ENCODE measurements around the gene PBRM1. TPM values are rescaled to one million over a fixed set of nuclear protein-coding genes. Genes with fewer than 3 reads are reported as not detected.
A peak's percentile ranks its signal among the peaks of the same experiment; 100 is the strongest.

The PBRM1 gene
- total and polyA plus RNA-seq, 2 of the 13 experiments (the other 11 are each of a cell fraction or from before 2014, with no cell fraction given), result 10.9 to 33.2 TPM

DNA sequence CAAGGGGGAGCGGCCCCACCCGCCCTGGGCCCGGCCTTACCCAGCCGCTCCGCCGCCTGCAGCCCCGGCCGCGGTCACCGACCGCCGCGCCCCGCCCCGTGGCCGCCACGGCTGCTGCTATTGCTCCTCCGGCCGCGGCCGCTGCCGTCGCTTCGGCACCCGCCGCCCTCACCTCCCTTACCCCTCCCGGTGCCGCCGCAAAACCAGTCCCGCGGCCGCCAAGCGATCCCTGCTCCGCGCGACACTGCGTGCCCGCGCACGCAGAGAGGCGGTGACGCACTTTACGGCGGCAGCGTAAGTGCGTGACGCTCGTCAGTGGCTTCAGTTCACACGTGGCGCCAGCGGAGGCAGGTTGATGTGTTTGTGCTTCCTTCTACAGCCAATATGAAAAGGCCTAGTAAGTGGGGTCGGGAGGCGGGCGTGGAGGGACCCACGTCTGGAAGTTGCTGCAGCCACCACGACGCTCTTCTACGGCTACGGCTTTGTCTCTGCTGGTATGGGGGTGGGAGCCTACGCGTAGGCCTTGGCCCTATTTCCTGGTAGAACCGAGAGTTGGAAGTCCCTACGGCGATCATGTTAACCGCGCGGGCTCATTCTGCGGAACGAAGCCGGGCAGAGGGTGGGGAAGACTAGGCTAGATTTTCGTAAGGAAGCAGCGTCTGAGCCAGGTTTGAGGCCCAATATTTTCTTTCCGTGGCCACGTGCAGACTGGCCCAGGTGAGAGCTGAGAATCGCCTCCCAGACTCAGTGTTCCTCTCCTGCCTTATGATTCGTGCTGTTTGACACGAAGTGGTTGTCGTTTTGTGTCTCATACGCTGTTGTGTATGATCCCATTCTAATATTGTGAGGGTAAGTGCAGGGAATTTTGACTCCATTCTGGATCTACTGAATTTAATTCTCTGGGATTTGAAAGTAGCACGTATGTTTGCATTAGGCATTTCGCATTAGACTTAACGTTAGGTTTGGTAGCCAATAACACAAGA lies at the start of gene PBRM1, which contains the start of gene GNL3 (continued):
- TF ChIP-seq, protein P1, sequence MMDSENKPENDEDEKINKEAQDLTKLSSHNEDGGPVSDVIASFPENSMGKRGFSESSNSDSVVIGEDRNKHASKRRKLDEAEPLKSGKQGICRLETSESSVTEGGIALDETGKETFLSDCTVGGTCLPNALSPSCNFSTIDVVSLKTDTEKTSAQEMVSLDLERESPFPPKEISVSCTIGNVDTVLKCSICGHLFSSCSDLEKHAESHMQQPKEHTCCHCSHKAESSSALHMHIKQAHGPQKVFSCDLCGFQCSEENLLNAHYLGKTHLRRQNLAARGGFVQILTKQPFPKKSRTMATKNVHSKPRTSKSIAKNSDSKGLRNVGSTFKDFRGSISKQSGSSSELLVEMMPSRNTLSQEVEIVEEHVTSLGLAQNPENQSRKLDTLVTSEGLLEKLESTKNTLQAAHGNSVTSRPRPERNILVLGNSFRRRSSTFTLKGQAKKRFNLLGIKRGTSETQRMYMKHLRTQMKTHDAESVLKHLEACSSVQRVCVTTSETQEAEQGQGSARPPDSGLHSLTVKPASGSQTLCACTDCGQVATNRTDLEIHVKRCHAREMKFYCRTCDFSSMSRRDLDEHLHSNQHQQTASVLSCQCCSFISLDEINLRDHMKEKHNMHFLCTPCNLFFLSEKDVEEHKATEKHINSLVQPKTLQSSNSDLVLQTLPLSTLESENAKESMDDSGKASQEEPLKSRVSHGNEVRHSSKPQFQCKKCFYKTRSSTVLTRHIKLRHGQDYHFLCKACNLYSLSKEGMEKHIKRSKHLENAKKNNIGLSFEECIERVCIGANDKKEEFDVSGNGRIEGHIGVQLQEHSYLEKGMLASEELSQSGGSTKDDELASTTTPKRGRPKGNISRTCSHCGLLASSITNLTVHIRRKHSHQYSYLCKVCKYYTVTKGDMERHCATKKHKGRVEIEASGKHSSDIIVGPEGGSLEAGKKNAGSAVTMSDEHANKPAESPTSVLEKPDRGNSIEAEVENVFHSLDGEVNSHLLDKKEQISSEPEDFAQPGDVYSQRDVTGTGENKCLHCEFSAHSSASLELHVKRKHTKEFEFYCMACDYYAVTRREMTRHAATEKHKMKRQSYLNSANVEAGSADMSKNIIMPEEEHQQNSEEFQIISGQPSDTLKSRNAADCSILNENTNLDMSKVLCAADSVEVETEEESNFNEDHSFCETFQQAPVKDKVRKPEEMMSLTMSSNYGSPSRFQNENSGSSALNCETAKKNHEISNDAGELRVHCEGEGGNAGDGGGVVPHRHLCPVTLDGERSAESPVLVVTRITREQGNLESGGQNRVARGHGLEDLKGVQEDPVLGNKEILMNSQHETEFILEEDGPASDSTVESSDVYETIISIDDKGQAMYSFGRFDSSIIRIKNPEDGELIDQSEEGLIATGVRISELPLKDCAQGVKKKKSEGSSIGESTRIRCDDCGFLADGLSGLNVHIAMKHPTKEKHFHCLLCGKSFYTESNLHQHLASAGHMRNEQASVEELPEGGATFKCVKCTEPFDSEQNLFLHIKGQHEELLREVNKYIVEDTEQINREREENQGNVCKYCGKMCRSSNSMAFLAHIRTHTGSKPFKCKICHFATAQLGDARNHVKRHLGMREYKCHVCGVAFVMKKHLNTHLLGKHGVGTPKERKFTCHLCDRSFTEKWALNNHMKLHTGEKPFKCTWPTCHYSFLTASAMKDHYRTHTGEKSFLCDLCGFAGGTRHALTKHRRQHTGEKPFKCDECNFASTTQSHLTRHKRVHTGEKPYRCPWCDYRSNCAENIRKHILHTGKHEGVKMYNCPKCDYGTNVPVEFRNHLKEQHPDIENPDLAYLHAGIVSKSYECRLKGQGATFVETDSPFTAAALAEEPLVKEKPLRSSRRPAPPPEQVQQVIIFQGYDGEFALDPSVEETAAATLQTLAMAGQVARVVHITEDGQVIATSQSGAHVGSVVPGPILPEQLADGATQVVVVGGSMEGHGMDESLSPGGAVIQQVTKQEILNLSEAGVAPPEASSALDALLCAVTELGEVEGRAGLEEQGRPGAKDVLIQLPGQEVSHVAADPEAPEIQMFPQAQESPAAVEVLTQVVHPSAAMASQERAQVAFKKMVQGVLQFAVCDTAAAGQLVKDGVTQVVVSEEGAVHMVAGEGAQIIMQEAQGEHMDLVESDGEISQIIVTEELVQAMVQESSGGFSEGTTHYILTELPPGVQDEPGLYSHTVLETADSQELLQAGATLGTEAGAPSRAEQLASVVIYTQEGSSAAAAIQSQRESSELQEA (CRISPR knock-in tag; IDR thresholded peaks at IDR 0.05; ENCODE audit: not compliant biosample characterization), result peak; percentile 89
- TF ChIP-seq, protein P2, sequence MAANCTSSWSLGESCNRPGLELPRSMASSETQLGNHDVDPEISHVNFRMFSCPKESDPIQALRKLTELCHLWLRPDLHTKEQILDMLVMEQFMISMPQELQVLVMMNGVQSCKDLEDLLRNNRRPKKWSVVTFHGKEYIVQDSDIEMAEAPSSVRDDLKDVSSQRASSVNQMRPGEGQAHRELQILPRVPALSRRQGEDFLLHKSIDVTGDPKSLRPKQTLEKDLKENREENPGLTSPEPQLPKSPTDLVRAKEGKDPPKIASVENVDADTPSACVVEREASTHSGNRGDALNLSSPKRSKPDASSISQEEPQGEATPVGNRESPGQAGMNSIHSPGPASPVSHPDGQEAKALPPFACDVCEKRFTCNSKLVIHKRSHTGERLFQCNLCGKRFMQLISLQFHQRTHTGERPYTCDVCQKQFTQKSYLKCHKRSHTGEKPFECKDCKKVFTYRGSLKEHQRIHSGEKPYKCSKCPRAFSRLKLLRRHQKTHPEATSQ (CRISPR knock-in tag; IDR thresholded peaks at IDR 0.05; ENCODE audit: borderline replicate concordance), result peak; percentile 87; the same call in 1 of the 2 replicates
- TF ChIP-seq, protein P3, sequence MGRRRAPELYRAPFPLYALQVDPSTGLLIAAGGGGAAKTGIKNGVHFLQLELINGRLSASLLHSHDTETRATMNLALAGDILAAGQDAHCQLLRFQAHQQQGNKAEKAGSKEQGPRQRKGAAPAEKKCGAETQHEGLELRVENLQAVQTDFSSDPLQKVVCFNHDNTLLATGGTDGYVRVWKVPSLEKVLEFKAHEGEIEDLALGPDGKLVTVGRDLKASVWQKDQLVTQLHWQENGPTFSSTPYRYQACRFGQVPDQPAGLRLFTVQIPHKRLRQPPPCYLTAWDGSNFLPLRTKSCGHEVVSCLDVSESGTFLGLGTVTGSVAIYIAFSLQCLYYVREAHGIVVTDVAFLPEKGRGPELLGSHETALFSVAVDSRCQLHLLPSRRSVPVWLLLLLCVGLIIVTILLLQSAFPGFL (CRISPR knock-in tag; IDR thresholded peaks at IDR 0.05), result no peak
- TF ChIP-seq, protein P4, sequence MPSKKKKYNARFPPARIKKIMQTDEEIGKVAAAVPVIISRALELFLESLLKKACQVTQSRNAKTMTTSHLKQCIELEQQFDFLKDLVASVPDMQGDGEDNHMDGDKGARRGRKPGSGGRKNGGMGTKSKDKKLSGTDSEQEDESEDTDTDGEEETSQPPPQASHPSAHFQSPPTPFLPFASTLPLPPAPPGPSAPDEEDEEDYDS (CRISPR knock-in tag; IDR thresholded peaks at IDR 0.05), result peak; percentile 95
- TF ChIP-seq SETDB1 (CRISPR knock-in tag; IDR thresholded peaks at IDR 0.05; ENCODE audit: borderline replicate concordance) (no peak), CCAR2 (optimal IDR thresholded peaks at IDR 0.05; ENCODE audit: low read depth, low read length) (no peak), HNF4G (IDR thresholded peaks at IDR 0.05; ENCODE audit: borderline replicate concordance, low read depth, low read length) (no peak), HNF4G (CRISPR knock-in tag; IDR thresholded peaks at IDR 0.05; ENCODE audit: borderline replicate concordance, low read depth) (no peak), NFE2L1 (CRISPR knock-in tag; IDR thresholded peaks at IDR 0.05; ENCODE audit: borderline replicate concordance) (no peak), ZNF720 (CRISPR knock-in tag; IDR thresholded peaks at IDR 0.05) (0 out of 2 replicates have a peak, but pooled peaks have one; percentile 34), ZNF713 (CRISPR knock-in tag; IDR thresholded peaks at IDR 0.05) (no peak), ZNF224 (CRISPR knock-in tag; IDR thresholded peaks at IDR 0.05) (peak; percentile 95), RARA (CRISPR knock-in tag; IDR thresholded peaks at IDR 0.05) (peak; percentile 45; the same call in 1 of the 2 replicates), ZNF468 (CRISPR knock-in tag; IDR thresholded peaks at IDR 0.05) (peak; percentile 87; the same call in 1 of the 2 replicates)
- TF ChIP-seq, protein P5, sequence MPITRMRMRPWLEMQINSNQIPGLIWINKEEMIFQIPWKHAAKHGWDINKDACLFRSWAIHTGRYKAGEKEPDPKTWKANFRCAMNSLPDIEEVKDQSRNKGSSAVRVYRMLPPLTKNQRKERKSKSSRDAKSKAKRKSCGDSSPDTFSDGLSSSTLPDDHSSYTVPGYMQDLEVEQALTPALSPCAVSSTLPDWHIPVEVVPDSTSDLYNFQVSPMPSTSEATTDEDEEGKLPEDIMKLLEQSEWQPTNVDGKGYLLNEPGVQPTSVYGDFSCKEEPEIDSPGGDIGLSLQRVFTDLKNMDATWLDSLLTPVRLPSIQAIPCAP (CRISPR knock-in tag; IDR thresholded peaks at IDR 0.05; ENCODE audit: low read depth), result 0 out of 2 replicates have a peak, but pooled peaks have one; percentile 73
